Fibroblast of pulmonary artery (primary cell): ENCODE data around the gene HLA-G.

ENCODE experiments used
- DNase-seq: peaks from one replicate; pipeline ENCODE4 v3.0.0-alpha.2; 2010; ENCODE audit warnings: low read depth
- H3K4me3 ChIP-seq: replicated peaks from 2 replicates; pipeline ENCODE4 v1.5.1; 2011; ENCODE audit warnings: low read depth, mild to moderate bottlenecking, control low read depth, low read length, moderate library complexity
- CTCF ChIP-seq: IDR thresholded peaks from 2 replicates; pipeline ENCODE4 v1.5.1; 2011; ENCODE audit warnings: mild to moderate bottlenecking, control low read depth, low read length, inconsistent platforms; ENCODE audit errors: missing control alignments

The HLA-G gene

GRCh38 chr6:29793036-29793356, 34.6 kb upstream of the HLA-G start:
- no peak for DNase-seq
- TF ChIP-seq CTCF = no peak
- H3K4me3 ChIP-seq = peak overlapping the region; percentile 50

- no peak for TF ChIP-seq CTCF
- no peak overlapping the region for H3K4me3 ChIP-seq
- no peak for DNase-seq
Measured at GRCh38 chr6:29793796-29794195, 33.8 kb upstream of the HLA-G start.

GRCh38 chr6:29796026-29796425, 31.6 kb upstream of the HLA-G start:
- no peak for DNase-seq

GRCh38 chr6:29797135-29797534, 30.5 kb upstream of the HLA-G start:
- DNase-seq = peak; percentile 18
- no peak for TF ChIP-seq CTCF
- H3K4me3 ChIP-seq = no peak overlapping the region

More at GRCh38 chr6:29796026-29796425, 31.6 kb upstream of the HLA-G start:
- no peak overlapping the region for H3K4me3 ChIP-seq
- no peak for TF ChIP-seq CTCF

GRCh38 chr6:29797966-29798365, 29.7 kb upstream of the HLA-G start:
- H3K4me3 ChIP-seq = no peak overlapping the region
- no peak for TF ChIP-seq CTCF
- no peak for DNase-seq

GRCh38 chr6:29800254-29800653, 27.4 kb upstream of the HLA-G start:
- no peak for DNase-seq
- no peak overlapping the region for H3K4me3 ChIP-seq
- TF ChIP-seq CTCF = no peak

- DNase-seq = no peak
- TF ChIP-seq CTCF = no peak
- no peak overlapping the region for H3K4me3 ChIP-seq
Measured at GRCh38 chr6:29806387-29806786, 21.2 kb upstream of the HLA-G start.
